Mesothelial cell of epicardium (in vitro differentiated cells): ENCODE results near the gene ACOX2. TPM values are rescaled to one million over a fixed set of nuclear protein-coding genes. Genes with fewer than 3 reads are reported as not detected.
A peak's percentile ranks its signal among the peaks of the same experiment; 100 is the strongest.

Experiments used
- DNase-seq, 2 experiments: peaks; one replicate each; pipeline ENCODE4 v3.0.0; 2021; ENCODE audit warnings: low spot score in 2 of 2; ENCODE audit not compliant: unreplicated experiment in 2 of 2
- H3K27ac Mint-ChIP-seq: 2 replicates; pipeline ENCODE4 v1.8.0; 2021; ENCODE audit warnings: mixed read lengths
- H3K27me3 Mint-ChIP-seq: 2 replicates; pipeline ENCODE4 v1.8.0; 2021; ENCODE audit warnings: low read depth, mixed read lengths
- H3K36me3 Mint-ChIP-seq: 2 replicates; pipeline ENCODE4 v1.8.0; 2021; ENCODE audit warnings: mixed read lengths
- H3K4me1 Mint-ChIP-seq: 2 replicates; pipeline ENCODE4 v1.8.0; 2021; ENCODE audit warnings: mixed read lengths
- H3K4me3 Mint-ChIP-seq: 2 replicates; pipeline ENCODE4 v1.8.0; 2021; ENCODE audit warnings: mild to moderate bottlenecking, moderate library complexity, mixed read lengths
- H3K9me3 Mint-ChIP-seq: 2 replicates; pipeline ENCODE4 v1.8.0; 2021; ENCODE audit warnings: mixed read lengths
- CTCF ChIP-seq: fragments of 200-600 bp; sonication (generic); IDR thresholded peaks from one replicate; pipeline ENCODE4 v1.5.0; 2021; ENCODE audit warnings: antibody characterized with exemption; ENCODE audit not compliant: unreplicated experiment
- total RNA-seq: library from RNA; stranded (reverse); gene quantifications from 3 replicates; pipeline ENCODE4 v1.2.1, GENCODE V29; 2021

ACOX2 gene
- total RNA-seq, 1 donor from 2014 or later = 31.0 TPM

GRCh38 chr3:58565621-58566397 is 28.8 kb upstream of the ACOX2 start:
- TF ChIP-seq CTCF = no peak
- Mint-ChIP-seq H3K36me3 (no peaks in the 10 kb centered on the region), H3K27me3 (no peaks in the 10 kb centered on the region), H3K27ac (peak overlapping the region; percentile 76), H3K4me3 (no peak overlapping the region), H3K9me3 (no peaks in the 10 kb centered on the region), H3K4me1 (peaks cover 22% of the 10 kb centered on the region)
- DNase-seq = no peak

- DNase-seq = no peak
- H3K27me3 Mint-ChIP-seq = no peaks in the 10 kb centered on the region
- peak overlapping the region; percentile 40 for H3K27ac Mint-ChIP-seq
Observed at GRCh38 chr3:58564456-58565160, 27.6 kb upstream of the ACOX2 start.

GRCh38 chr3:58564054-58564453 is 27.1 kb upstream of the ACOX2 start:
- Mint-ChIP-seq H3K4me1 (peaks cover 24% of the 10 kb centered on the region), H3K36me3 (no peaks in the 10 kb centered on the region), H3K27ac (no peak overlapping the region), H3K9me3 (no peaks in the 10 kb centered on the region), H3K27me3 (no peaks in the 10 kb centered on the region), H3K4me3 (no peak overlapping the region)
- no peak for TF ChIP-seq CTCF
- DNase-seq = no peak

More at GRCh38 chr3:58564456-58565160, 27.6 kb upstream of the ACOX2 start:
- Mint-ChIP-seq H3K9me3 (no peaks in the 10 kb centered on the region), H3K4me3 (no peak overlapping the region), H3K4me1 (peaks cover 24% of the 10 kb centered on the region), H3K36me3 (no peaks in the 10 kb centered on the region)
- TF ChIP-seq CTCF = no peak

- H3K4me3 Mint-ChIP-seq = no peak overlapping the region
- TF ChIP-seq CTCF = no peak
- H3K9me3 Mint-ChIP-seq = no peaks in the 10 kb centered on the region
- H3K27ac Mint-ChIP-seq = no peak overlapping the region
- no peaks in the 10 kb centered on the region for H3K36me3 Mint-ChIP-seq
- no peaks in the 10 kb centered on the region for H3K27me3 Mint-ChIP-seq
- DNase-seq = no peak
- H3K4me1 Mint-ChIP-seq = peaks cover 22% of the 10 kb centered on the region
Observed at GRCh38 chr3:58563386-58564035, 26.5 kb upstream of the ACOX2 start.

- Mint-ChIP-seq H3K4me1 (peaks cover 27% of the 10 kb centered on the region), H3K27me3 (no peaks in the 10 kb centered on the region), H3K9me3 (no peaks in the 10 kb centered on the region), H3K4me3 (no peak overlapping the region), H3K27ac (peak overlapping the region; percentile 71), H3K36me3 (no peaks in the 10 kb centered on the region)
- no peak for DNase-seq
- no peak for TF ChIP-seq CTCF
Observed at GRCh38 chr3:58562498-58562897, 25.5 kb upstream of the ACOX2 start.
